HG03439 (cell line): ENCODE data around the gene SMARCA1.

ENCODE experiments used
- ATAC-seq: cut with Tn5 transposase; IDR thresholded peaks from one replicate; pipeline ENCODE4 v1.9.1; 2021; ENCODE audit warnings: mild to moderate bottlenecking, moderate library complexity; ENCODE audit not compliant: unreplicated experiment

Gene SMARCA1

DNA sequence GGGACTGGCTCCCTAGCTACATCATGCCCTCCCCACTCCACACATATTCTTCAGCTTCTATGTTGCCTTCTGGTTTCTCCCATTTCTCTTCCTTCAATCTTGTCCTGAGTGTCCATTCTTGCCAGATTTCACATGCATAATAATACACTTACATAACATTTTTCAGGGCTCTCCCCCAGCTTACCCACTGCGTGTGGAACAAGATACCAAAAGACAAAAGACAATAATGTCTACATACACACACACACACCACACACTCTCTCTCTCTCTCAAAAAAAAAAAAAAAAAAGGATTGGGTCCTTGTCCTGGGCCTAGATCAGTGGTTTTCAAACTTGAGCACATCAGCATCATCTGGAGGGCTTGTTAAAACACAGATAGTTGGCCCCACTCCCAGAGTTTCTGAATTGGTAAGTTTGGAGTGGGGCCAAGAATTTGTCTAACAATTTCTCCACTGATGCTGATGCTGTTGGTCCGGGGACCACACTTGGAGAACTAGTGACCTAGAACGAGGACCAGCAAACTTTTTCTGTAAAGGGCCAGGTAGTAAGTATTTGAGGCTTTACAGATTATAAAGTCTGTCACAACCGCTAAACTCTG lies 6.5 kb upstream of the SMARCA1 start:
- ATAC-seq = no peak

- ATAC-seq = no peak
Measured at GRCh38 chrX:129525896-129526295, 2.6 kb upstream of the SMARCA1 start.

DNA sequence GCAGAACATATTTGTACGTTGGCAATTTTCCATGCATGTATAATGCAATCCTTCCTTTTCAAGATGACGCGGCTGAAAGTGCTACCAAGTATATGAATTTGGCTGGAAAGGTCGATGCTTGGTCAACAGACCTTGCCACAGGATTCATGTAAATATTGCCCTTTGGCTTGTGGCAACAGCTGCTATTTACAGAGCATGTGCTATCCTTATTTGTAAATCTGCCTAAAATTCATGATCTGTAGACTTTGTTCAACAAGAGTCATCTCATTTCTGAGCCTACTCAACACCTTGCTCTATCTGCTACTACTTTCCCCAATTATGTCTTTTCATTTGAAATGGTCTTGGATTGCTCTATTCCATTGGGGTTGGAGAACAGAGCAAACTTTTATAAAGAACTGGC lies 1.9 kb upstream of the SMARCA1 start:
- no peak for ATAC-seq

DNA sequence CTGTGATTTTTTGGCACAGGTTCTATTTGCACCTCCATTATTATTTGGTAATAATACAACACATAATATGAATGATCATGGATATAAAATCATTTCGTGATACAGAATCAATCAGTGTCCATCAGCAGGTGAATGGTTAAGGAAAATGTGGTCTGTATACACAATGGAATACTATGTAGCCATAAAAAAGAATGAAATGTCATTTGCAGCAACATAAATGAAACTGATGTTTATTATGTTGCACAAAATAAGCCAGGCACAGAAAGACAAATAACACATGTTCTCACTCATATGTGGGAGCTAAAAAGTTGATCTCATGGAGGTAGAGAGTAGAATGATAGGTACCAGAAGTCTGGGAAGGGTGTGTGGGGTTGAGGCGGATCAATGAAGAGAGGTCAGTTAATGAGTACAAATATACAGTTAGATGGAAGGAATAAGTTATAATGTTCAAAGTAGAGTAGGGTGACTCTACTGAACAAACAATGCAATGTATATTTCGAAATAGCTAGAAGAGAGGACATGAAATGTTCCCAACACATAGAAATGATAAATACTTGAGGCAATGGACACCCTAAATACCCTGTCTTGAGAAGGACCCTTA lies 1.1 kb upstream of the SMARCA1 start:
- ATAC-seq = no peak

GRCh38 chrX:129522184-129523078 lies 859 bp downstream of the SMARCA1 start:
- ATAC-seq = no peak

- ATAC-seq = no peak
Measured at GRCh38 chrX:129520151-129520550, 3.1 kb downstream of the SMARCA1 start.

DNA sequence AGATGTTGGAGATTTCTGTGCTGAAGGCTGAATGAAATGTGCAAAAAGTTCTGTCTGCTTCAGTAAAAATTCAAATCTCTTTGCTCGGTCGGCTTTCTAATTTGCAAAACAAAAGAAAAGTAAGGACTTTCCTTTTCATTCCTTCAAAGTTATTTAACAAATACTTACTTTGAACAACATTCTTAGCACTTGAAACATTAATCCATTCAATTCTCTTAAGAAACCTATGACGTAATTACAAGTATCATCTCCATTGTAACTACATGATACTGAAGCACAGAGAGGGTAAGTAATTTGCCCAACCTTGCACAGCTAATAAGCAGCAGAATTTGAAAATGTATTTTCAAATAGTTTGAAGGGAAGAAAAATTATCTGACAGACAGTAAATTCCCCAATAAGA lies 6.9 kb downstream of the SMARCA1 start:
- no peak for ATAC-seq

GRCh38 chrX:129512409-129512808 lies 10.9 kb downstream of the SMARCA1 start:
- ATAC-seq = no peak

- no peak for ATAC-seq
Measured at GRCh38 chrX:129511689-129512088, 11.6 kb downstream of the SMARCA1 start.

- no peak for ATAC-seq
Measured at GRCh38 chrX:129510331-129510730, 13.0 kb downstream of the SMARCA1 start.

- ATAC-seq = no peak
Measured at GRCh38 chrX:129497146-129497843, 26.0 kb downstream of the SMARCA1 start.

- ATAC-seq = no peak
Measured at GRCh38 chrX:129496625-129497024, 26.7 kb downstream of the SMARCA1 start.

DNA sequence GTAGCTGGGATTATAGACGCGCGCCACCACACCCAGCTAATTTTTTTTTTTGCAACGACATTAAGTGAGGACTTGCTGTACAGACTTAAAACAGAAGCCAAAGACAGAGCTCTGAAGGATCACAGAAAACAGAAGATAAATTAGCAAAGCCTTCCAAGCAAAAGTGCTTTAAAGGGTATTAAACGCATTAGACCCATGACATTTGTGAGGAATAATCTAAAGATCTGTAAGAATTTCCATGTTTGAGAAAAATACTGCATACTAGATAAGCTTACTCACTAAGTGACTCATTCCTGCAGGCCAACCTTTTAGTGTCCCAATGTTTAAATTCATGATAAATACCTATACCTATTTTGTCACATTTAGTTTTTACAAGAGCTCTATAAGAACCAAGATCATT lies 27.4 kb downstream of the SMARCA1 start:
- no peak for ATAC-seq

GRCh38 chrX:129494887-129495286 lies 28.4 kb downstream of the SMARCA1 start:
- no peak for ATAC-seq

DNA sequence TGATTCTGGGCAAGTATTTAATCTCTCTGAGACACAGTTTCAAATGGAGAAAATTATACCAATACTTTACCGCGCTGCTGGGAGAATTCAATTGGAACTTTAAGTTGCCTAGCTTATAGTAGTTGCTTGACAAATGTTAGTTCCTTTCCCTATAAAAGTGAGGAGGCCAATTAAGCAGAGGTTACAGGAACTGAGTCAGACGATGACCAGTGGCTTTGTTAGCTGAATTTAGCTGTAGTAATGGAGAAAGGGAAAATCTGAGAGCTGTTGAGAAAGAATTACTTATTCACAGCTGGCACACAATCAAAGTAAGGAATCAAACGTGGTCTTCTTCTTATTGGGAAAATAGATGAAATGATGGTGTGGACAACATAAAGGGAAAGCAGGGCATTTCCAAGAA lies 29.6 kb downstream of the SMARCA1 start:
- no peak for ATAC-seq

DNA sequence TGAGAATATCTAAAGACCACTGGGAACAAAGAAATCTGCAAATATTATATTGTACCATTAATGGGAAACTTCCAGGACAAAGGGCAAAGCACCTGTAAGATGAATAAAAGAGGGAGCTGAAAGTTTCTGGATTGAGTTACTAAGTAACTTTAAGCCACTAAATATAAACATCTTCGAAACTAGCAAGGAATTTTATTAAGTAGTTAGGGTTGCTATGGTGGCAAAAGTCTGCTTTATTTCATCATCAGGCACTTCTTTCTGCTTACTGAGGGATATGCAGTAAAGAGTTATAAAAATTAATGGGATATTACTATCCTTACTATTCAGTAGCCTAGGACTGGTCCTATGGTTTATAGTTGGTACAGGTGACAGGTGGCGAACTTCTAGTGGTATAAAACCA lies 33.0 kb downstream of the SMARCA1 start:
- ATAC-seq = no peak

- ATAC-seq = no peak
Measured at GRCh38 chrX:129488359-129488758, 34.9 kb downstream of the SMARCA1 start.

- ATAC-seq = no peak
Measured at GRCh38 chrX:129480889-129481288, 42.4 kb downstream of the SMARCA1 start.

GRCh38 chrX:129478516-129478915 lies 44.8 kb downstream of the SMARCA1 start:
- no peak for ATAC-seq

- ATAC-seq = no peak
Measured at GRCh38 chrX:129472116-129472515, 51.2 kb downstream of the SMARCA1 start.

DNA sequence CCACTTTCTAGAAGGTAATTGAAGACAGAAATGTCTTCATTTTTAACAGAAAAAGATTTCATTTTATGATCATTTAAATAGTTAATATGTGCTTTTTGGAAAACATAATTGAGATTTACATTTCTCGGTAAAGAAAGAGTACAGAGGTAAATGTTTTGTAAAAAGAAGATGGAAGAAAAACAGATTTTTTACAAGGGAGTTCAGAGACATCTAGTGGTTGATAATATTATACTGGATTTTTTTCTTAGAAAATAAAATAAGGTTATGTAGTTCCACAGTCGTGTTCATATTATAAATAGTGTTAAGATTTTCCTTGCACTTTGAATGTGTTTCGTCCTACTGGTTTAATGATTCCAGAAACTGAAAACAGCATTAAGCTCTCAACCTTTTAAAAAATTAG lies 60.6 kb downstream of the SMARCA1 start:
- no peak for ATAC-seq
